K562 (cell line): ENCODE measurements around the gene SEC61G. TPM values are rescaled to one million over a fixed set of nuclear protein-coding genes. Genes with fewer than 3 reads are reported as not detected.

Experiments used
- ATAC-seq: fragments of 200-7000 bp; cut with Tn5 transposase; 3 replicates; pipeline ENCODE4 v1.9.1; 2020; ENCODE audit warnings: moderate library complexity
- BruUV-seq: library from RNA; stranded (reverse); fragments of 400-500 nt; replicated peaks from 2 replicates; lab custom pipeline; 2021; lab: Mats Ljungman, UMichigan
- CTCF ChIA-PET: fragments of 300-600 bp; formaldehyde crosslinking; extraction: SDS; loops from one replicate; lab custom pipeline; 2021; ENCODE audit warnings: low intra/inter-chr PET ratio; lab: Yijun Ruan, JAX
- POLR2A ChIA-PET: fragments of 300-600, 350-650 bp; sonication (Branson Sonifier 250); formaldehyde crosslinking; extraction: SDS; loops from one replicate; lab custom pipeline; 2021; ENCODE audit warnings: antibody characterized with exemption, inconsistent platforms; lab: Yijun Ruan, JAX
- DNase-seq, 4 experiments: peaks; one replicate each; pipeline versions ENCODE4 v3.0.0 to v3.0.0-alpha.2; 2011 to 2018; ENCODE audit warnings: low spot score in 3 of 4, mixed read lengths in 3 of 4; ENCODE audit errors: extremely low read depth in 1 of 4
- FAIRE-seq: peaks from 2 replicates; lab custom pipeline; 2011; peaks lifted over from hg19 to GRCh38; lab: Jason Lieb, UNC
- H2AFZ ChIP-seq: 2 replicates; pipeline ENCODE4 v1.6.0; 2011; ENCODE audit warnings: low read depth, low read length, control low read depth, inconsistent platforms
- H3K27ac ChIP-seq: fragments of 200-600 bp; 3 replicates; pipeline ENCODE4 v1.8.0; 2011; ENCODE audit warnings: low read depth, mild to moderate bottlenecking, control low read depth, inconsistent platforms, low read length, moderate library complexity, mixed read lengths; ENCODE audit errors: extremely low read depth
- H3K27me3 ChIP-seq, 2 experiments: fragments of 300-600 bp in 1 of 2; 2 replicates in 1 of 2; 3 replicates in 1 of 2; pipeline versions ENCODE4 v1.6.0 to v1.8.0; 2011; ENCODE audit warnings: inconsistent platforms in 2 of 2, low read length in 2 of 2, mild to moderate bottlenecking in 1 of 2, mixed read lengths in 1 of 2, moderate library complexity in 1 of 2; ENCODE audit not compliant: control insufficient read depth in 2 of 2, insufficient read depth in 2 of 2
- H3K36me3 ChIP-seq: fragments of 300-600 bp; 3 replicates; pipeline ENCODE4 v1.8.0; 2011; ENCODE audit warnings: mild to moderate bottlenecking, low read length, inconsistent platforms; ENCODE audit not compliant: control insufficient read depth, insufficient read depth
- H3K4me1 ChIP-seq, 2 experiments: fragments of 200-600 bp in 1 of 2; replicated peaks in 1 of 2; 2 replicates in 1 of 2; 3 replicates in 1 of 2; pipeline versions ENCODE4 v1.5.1 to v1.8.0; 2011; ENCODE audit warnings: inconsistent platforms in 2 of 2, low read length in 2 of 2, mild to moderate bottlenecking in 1 of 2, mixed read lengths in 1 of 2, moderate library complexity in 1 of 2; ENCODE audit not compliant: control insufficient read depth in 2 of 2, insufficient read depth in 2 of 2
- H3K4me2 ChIP-seq: 2 replicates; pipeline ENCODE4 v1.6.1; 2011; ENCODE audit warnings: low read length, control low read depth, inconsistent platforms, mixed read lengths; ENCODE audit not compliant: insufficient read depth
- H3K4me3 ChIP-seq: fragments of 200-600 bp; sonication (generic), shearing (Covaris generic); 2 replicates; pipeline ENCODE4 v1.5.1; 2016; ENCODE audit warnings: control low read depth, inconsistent platforms
- H3K79me2 ChIP-seq: fragments of 200-600 bp; 3 replicates; pipeline ENCODE4 v1.8.0; 2011; ENCODE audit warnings: low read length, inconsistent platforms; ENCODE audit not compliant: control insufficient read depth, insufficient read depth
- H3K9ac ChIP-seq, 2 experiments: 2 replicates each; pipeline versions ENCODE4 v1.6.0 to v1.6.1; 2011; ENCODE audit warnings: low read depth in 2 of 2, low read length in 2 of 2, control low read depth in 1 of 2, inconsistent platforms in 1 of 2, mild to moderate bottlenecking in 1 of 2, mixed read lengths in 1 of 2; ENCODE audit not compliant: insufficient read depth in 1 of 2
- H3K9me1 ChIP-seq: one replicate; pipeline ENCODE4 v1.6.0; 2011; ENCODE audit warnings: inconsistent platforms, mild to moderate bottlenecking, low read length, moderate library complexity; ENCODE audit not compliant: control insufficient read depth, insufficient read depth
- H3K9me3 ChIP-seq: replicated peaks from 2 replicates; pipeline ENCODE4 v1.5.1; 2011; ENCODE audit warnings: low read depth, low read length, inconsistent platforms; ENCODE audit not compliant: control insufficient read depth, insufficient read depth
- H4K20me1 ChIP-seq: replicated peaks from 2 replicates; pipeline ENCODE4 v1.6.1; 2011; ENCODE audit warnings: low read length, inconsistent platforms, mixed read lengths; ENCODE audit not compliant: control insufficient read depth, insufficient read depth
- ARID1B ChIP-seq: fragments of 450-650 bp; IDR thresholded peaks from 2 replicates; pipeline ENCODE4 v1.6.1; 2016; ENCODE audit warnings: antibody characterized with exemption, mild to moderate bottlenecking, inconsistent platforms
- COPS2 ChIP-seq: fragments of 450-650 bp; conservative IDR thresholded peaks from 2 replicates; pipeline ENCODE4 v1.6.1; 2016; ENCODE audit warnings: mild to moderate bottlenecking, moderate library complexity
- DDX20 ChIP-seq: fragments of 450-650 bp; IDR thresholded peaks from 2 replicates; pipeline ENCODE4 v1.6.1; 2016; ENCODE audit warnings: missing genetic modification characterization, low read depth, mild to moderate bottlenecking, missing compliant biosample characterization, moderate library complexity
- MAFG ChIP-seq: fragments of 450-650 bp; conservative IDR thresholded peaks from 2 replicates; pipeline ENCODE4 v1.6.1; 2016; ENCODE audit warnings: missing genetic modification characterization, missing compliant biosample characterization
- NR4A1 ChIP-seq, 2 experiments: fragments of 250-450 bp in 1 of 2; fragments of 450-650 bp in 1 of 2; sonication (Bioruptor Pico) in 1 of 2; IDR thresholded peaks; 2 replicates each; pipeline versions ENCODE4 v1.4.0 to v1.6.1; 2016 to 2020; ENCODE audit warnings: mild to moderate bottlenecking in 2 of 2, missing compliant biosample characterization in 1 of 2, missing genetic modification characterization in 1 of 2, moderate library complexity in 1 of 2
- PTTG1 ChIP-seq: fragments of 450-650 bp; IDR thresholded peaks from 2 replicates; pipeline ENCODE4 v1.6.1; 2016; ENCODE audit warnings: low read depth, mild to moderate bottlenecking, missing genetic modification characterization, missing compliant biosample characterization
- PURB ChIP-seq: sonication (generic); formaldehyde crosslinking; IDR thresholded peaks from 2 replicates; pipeline ENCODE4 v1.9.0; 2021; ENCODE audit warnings: low read depth, mild to moderate bottlenecking, missing genetic modification reagents
- SMARCA4 ChIP-seq: fragments of 450-650 bp; IDR thresholded peaks from 2 replicates; pipeline ENCODE4 v1.6.1; 2016
- ZBTB17 ChIP-seq: fragments of 450-650 bp; formaldehyde crosslinking; IDR thresholded peaks from 2 replicates; pipeline ENCODE4 v1.4.0; 2020; ENCODE audit warnings: mild to moderate bottlenecking
- ZSCAN32 ChIP-seq: fragments of 450-650 bp; formaldehyde crosslinking; IDR thresholded peaks from 2 replicates; pipeline ENCODE4 v1.4.0; 2020; ENCODE audit warnings: mild to moderate bottlenecking, moderate library complexity
- WGBS: fragments of 100-300 bp; shearing (Covaris generic); methylation state at CpG from one replicate; pipeline ENCODE4 v1.1.6; 2016; ENCODE audit warnings: low coverage, mixed read lengths; ENCODE audit not compliant: insufficient coverage; ENCODE audit errors: missing lambda C conversion rate; 5-methylcytosine and 5-hydroxymethylcytosine counted together
- in situ Hi-C: fragments of 300-500 bp; cut with MboI; formaldehyde crosslinking; loops from 4 replicates; pipeline ENCODE4 v1.15.0; 2018; ENCODE audit warnings: inconsistent platforms, mixed read lengths
- intact Hi-C: fragments of 100-400 bp; cut with micrococcal nuclease; formaldehyde crosslinking; loops from 2 replicates; pipeline ENCODE4 v1.14.2; 2022
- polyA plus RNA-seq, 8 experiments: library from polyadenylated mRNA; depleted of rRNA in 4 of 8; stranded (reverse) in 5 of 8; unstranded in 3 of 8; fragments of >200 nt; fragmentation: Nextera tagmentation in 2 of 8; fragmentation: Illumina TruSeq in 1 of 8; extraction: Ambion mirVana in 2 of 8; extraction: Trizol in 1 of 8; gene quantifications; 2 replicates each; pipeline versions ENCODE4 v1.2.1 to v1.2.3, GENCODE V29; 2011 to 2014; ENCODE audit warnings: inconsistent platforms in 1 of 8, missing spikeins in 1 of 8
- total RNA-seq, 7 experiments: library from RNA; depleted of rRNA in 6 of 7; stranded (reverse); fragments of >200 nt in 6 of 7; fragmentation: Illumina TruSeq in 2 of 7; extraction: Trizol in 2 of 7; gene quantifications; 2 replicates each; pipeline versions ENCODE4 v1.2.1 to v1.2.3, GENCODE V29; 2011 to 2021; ENCODE audit warnings: low replicate concordance in 1 of 7
- TF ChIP-seq, protein P1 (sequence below): sonication (generic); IDR thresholded peaks from 2 replicates; pipeline ENCODE4 v1.6.1; 2016
- TF ChIP-seq, protein P2 (sequence below): fragments of 450-650 bp; conservative IDR thresholded peaks from 2 replicates; pipeline ENCODE4 v1.6.1; 2016; ENCODE audit warnings: missing genetic modification characterization, low read depth, mild to moderate bottlenecking, missing compliant biosample characterization, moderate library complexity
- TF ChIP-seq, protein P3 (sequence below): sonication (generic); formaldehyde crosslinking; IDR thresholded peaks from 2 replicates; pipeline ENCODE4 v1.8.0; 2022; ENCODE audit warnings: mild to moderate bottlenecking, missing genetic modification reagents
- TF ChIP-seq, protein P4 (sequence below): fragments of 250-450 bp; sonication (Bioruptor Pico); IDR thresholded peaks from 2 replicates; pipeline ENCODE4 v1.8.0; 2021; ENCODE audit warnings: borderline replicate concordance, mild to moderate bottlenecking, moderate library complexity; ENCODE audit not compliant: poor library complexity, severe bottlenecking
- TF ChIP-seq, protein P5 (sequence below): sonication (generic); formaldehyde crosslinking; IDR thresholded peaks from 2 replicates; pipeline ENCODE4 v1.8.0; 2022; ENCODE audit warnings: mild to moderate bottlenecking, missing genetic modification reagents

The SEC61G gene
- total and polyA plus RNA-seq, 9 of the 15 experiments (the other 6 are each of a cell fraction or from before 2014, with no cell fraction given) = 138 to 565 (median 223) TPM

DNA sequence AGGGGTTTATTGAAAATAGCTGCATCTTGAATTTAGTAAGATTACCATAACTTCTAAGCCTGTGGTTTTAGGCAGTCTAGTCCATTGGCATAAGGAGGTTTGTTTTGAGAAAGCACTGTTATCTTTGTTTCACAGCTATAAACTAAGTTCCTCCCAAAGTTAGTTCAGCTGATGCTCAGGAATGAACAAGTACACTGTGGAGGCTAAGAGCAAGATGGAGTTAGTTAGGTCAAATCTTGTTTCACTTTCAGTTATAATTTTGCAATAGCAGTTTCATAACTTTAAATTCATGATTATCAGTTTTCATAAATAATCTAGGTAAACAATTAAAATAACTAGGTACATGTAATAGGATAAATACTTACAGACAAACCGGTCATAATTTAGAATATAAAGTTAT is 15.4 kb downstream of the SEC61G start:
- POLR2A ChIA-PET = interaction anchor here (1.6 kb wide), 1 partner anchor 15 kb away, joined by 10 read pairs; the partner anchor contains the start of gene SEC61G
- no peaks in the 10 kb centered on the region for H3K79me2 ChIP-seq
- H3K4me1 ChIP-seq = peaks cover 0 to 6% of the 10 kb centered on the region in 2 experiments; a peak in 1 of 5 replicates
- CTCF ChIA-PET = no interaction called here
- FAIRE-seq (peak; percentile 79), ATAC-seq (peak; percentile 88), DNase-seq (peak in 2 of 4 experiments; percentile 38 to 58)
- no peaks in the 10 kb centered on the region for H3K27me3 ChIP-seq
- H3K4me3 ChIP-seq = no peak overlapping the region
- no peak overlapping the region for H2AFZ ChIP-seq
- intact Hi-C loops (no loop called here), in situ Hi-C loops (no loop called here)
- peaks cover 5% of the 10 kb centered on the region; the same call in 2 of the 3 replicates for H3K36me3 ChIP-seq
- H3K9me1 ChIP-seq = no peaks in the 10 kb centered on the region
- BruUV-seq = no TSS peak
- no peak overlapping the region for H3K4me2 ChIP-seq
- no peak overlapping the region for H3K27ac ChIP-seq
- H4K20me1 ChIP-seq = no peaks in the 10 kb centered on the region
- H3K9ac ChIP-seq = no peak overlapping the region
- H3K9me3 ChIP-seq = no peaks in the 10 kb centered on the region
- 14% methylated on average over 1 of the region's 1 CpG for WGBS
- 0 out of 2 replicates have a peak, but pooled peaks have one; percentile 56 for TF ChIP-seq DDX20 (tag)
- TF ChIP-seq NR4A1 (CRISPR knock-in tag; IDR thresholded peaks at IDR 0.05) = no peak
- peak; percentile 60; the same call in 1 of the 2 replicates for TF ChIP-seq NR4A1 (tag; IDR thresholded peaks at IDR 0.05)
- TF ChIP-seq, protein P1, sequence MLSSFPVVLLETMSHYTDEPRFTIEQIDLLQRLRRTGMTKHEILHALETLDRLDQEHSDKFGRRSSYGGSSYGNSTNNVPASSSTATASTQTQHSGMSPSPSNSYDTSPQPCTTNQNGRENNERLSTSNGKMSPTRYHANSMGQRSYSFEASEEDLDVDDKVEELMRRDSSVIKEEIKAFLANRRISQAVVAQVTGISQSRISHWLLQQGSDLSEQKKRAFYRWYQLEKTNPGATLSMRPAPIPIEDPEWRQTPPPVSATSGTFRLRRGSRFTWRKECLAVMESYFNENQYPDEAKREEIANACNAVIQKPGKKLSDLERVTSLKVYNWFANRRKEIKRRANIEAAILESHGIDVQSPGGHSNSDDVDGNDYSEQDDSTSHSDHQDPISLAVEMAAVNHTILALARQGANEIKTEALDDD = peak; percentile 86
- no peak for TF ChIP-seq MAFG (tag)
- peak; percentile 77 for TF ChIP-seq ARID1B
- TF ChIP-seq, protein P2, sequence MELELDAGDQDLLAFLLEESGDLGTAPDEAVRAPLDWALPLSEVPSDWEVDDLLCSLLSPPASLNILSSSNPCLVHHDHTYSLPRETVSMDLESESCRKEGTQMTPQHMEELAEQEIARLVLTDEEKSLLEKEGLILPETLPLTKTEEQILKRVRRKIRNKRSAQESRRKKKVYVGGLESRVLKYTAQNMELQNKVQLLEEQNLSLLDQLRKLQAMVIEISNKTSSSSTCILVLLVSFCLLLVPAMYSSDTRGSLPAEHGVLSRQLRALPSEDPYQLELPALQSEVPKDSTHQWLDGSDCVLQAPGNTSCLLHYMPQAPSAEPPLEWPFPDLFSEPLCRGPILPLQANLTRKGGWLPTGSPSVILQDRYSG (tag) = peak; percentile 91
- no peak for TF ChIP-seq ZSCAN32 (CRISPR knock-in tag)
- peak; percentile 53; the same call in 1 of the 2 replicates for TF ChIP-seq PTTG1 (tag)
- TF ChIP-seq, protein P3, sequence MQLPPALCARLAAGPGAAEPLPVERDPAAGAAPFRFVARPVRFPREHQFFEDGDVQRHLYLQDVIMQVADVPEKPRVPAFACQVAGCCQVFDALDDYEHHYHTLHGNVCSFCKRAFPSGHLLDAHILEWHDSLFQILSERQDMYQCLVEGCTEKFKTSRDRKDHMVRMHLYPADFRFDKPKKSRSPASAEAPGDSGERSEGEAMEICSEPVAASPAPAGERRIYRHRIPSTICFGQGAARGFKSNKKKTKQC (CRISPR knock-in tag) = no peak
- TF ChIP-seq PURB = no peak
- peak; percentile 41; the same call in 1 of the 2 replicates for TF ChIP-seq SMARCA4
- TF ChIP-seq, protein P4, sequence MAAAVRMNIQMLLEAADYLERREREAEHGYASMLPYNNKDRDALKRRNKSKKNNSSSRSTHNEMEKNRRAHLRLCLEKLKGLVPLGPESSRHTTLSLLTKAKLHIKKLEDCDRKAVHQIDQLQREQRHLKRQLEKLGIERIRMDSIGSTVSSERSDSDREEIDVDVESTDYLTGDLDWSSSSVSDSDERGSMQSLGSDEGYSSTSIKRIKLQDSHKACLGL = no peak
- TF ChIP-seq, protein P5, sequence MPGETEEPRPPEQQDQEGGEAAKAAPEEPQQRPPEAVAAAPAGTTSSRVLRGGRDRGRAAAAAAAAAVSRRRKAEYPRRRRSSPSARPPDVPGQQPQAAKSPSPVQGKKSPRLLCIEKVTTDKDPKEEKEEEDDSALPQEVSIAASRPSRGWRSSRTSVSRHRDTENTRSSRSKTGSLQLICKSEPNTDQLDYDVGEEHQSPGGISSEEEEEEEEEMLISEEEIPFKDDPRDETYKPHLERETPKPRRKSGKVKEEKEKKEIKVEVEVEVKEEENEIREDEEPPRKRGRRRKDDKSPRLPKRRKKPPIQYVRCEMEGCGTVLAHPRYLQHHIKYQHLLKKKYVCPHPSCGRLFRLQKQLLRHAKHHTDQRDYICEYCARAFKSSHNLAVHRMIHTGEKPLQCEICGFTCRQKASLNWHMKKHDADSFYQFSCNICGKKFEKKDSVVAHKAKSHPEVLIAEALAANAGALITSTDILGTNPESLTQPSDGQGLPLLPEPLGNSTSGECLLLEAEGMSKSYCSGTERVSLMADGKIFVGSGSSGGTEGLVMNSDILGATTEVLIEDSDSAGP (CRISPR knock-in tag) = no peak
- peak; percentile 88 for TF ChIP-seq ZBTB17
- no peak for TF ChIP-seq COPS2
